OCI-LY1 (cell line): ENCODE results near the gene GOLM1.

ENCODE experiments used
- H2AFZ ChIP-seq: fragments of 200-600 bp; sonication (generic), shearing (Covaris generic); 2 replicates; pipeline ENCODE4 v1.6.0; 2014; ENCODE audit warnings: antibody characterized with exemption, mild to moderate bottlenecking, low read length
- H3F3A ChIP-seq: fragments of 200-600 bp; sonication (generic), shearing (Covaris generic); 2 replicates; pipeline ENCODE4 v1.6.0; 2014; ENCODE audit warnings: mild to moderate bottlenecking, antibody characterized with exemption, low read length, moderate library complexity; ENCODE audit not compliant: insufficient read depth
- H3K27ac ChIP-seq: fragments of 200-600 bp; sonication (generic); 2 replicates; pipeline ENCODE4 v1.5.1; 2014; ENCODE audit warnings: low read length, mixed run types, mild to moderate bottlenecking, low read depth; ENCODE audit not compliant: poor library complexity, severe bottlenecking
- H3K27me3 ChIP-seq: fragments of 200-600 bp; sonication (generic); 2 replicates; pipeline ENCODE4 v1.6.0; 2014; ENCODE audit warnings: antibody characterized with exemption, mild to moderate bottlenecking, low read length, moderate library complexity; ENCODE audit not compliant: insufficient read depth
- H3K36me3 ChIP-seq: fragments of 200-600 bp; sonication (generic); 2 replicates; pipeline ENCODE4 v1.6.1; 2014; ENCODE audit warnings: mild to moderate bottlenecking, antibody characterized with exemption, low read length, moderate library complexity, mixed read lengths; ENCODE audit not compliant: insufficient read depth
- H3K4me1 ChIP-seq: fragments of 200-600 bp; sonication (generic); 2 replicates; pipeline ENCODE4 v1.5.1; 2014; ENCODE audit warnings: mild to moderate bottlenecking, low read length, moderate library complexity; ENCODE audit not compliant: insufficient read depth, severe bottlenecking
- H3K4me2 ChIP-seq: fragments of 200-600 bp; sonication (generic), shearing (Covaris generic); 2 replicates; pipeline ENCODE4 v1.6.1; 2014; ENCODE audit warnings: low read length
- H3K4me3 ChIP-seq: fragments of 200-600 bp; sonication (generic); 2 replicates; pipeline ENCODE4 v1.5.1; 2014; ENCODE audit warnings: low read length, low read depth, mild to moderate bottlenecking, mixed read lengths; ENCODE audit not compliant: poor library complexity, severe bottlenecking
- H3K79me2 ChIP-seq: fragments of 200-600 bp; shearing (Covaris generic); 2 replicates; pipeline ENCODE4 v1.6.1; 2016; ENCODE audit warnings: mixed run types, low read length, mixed read lengths; ENCODE audit not compliant: insufficient read depth
- H3K9ac ChIP-seq: fragments of 200-600 bp; sonication (generic), shearing (Covaris generic); 2 replicates; pipeline ENCODE4 v1.6.1; 2014; ENCODE audit warnings: mild to moderate bottlenecking, low read length, mixed read lengths
- H3K9me2 ChIP-seq: fragments of 200-600 bp; sonication (generic), shearing (Covaris generic); 2 replicates; pipeline ENCODE4 v1.6.1; 2014; ENCODE audit warnings: low read depth, mild to moderate bottlenecking, low read length, mixed read lengths
- H3K9me3 ChIP-seq: fragments of 200-600 bp; shearing (Covaris generic); 2 replicates; pipeline ENCODE4 v1.6.1; 2014; ENCODE audit warnings: low read length, mixed read lengths
- H4K20me1 ChIP-seq: fragments of 200-600 bp; sonication (generic), shearing (Covaris generic); 2 replicates; pipeline ENCODE4 v1.6.0; 2016; ENCODE audit warnings: mild to moderate bottlenecking, low read length; ENCODE audit not compliant: insufficient read depth
- EZH2 ChIP-seq: fragments of 200-600 bp; sonication (generic), shearing (Covaris generic); IDR thresholded peaks from 2 replicates; pipeline ENCODE4 v1.8.0; 2017; ENCODE audit warnings: borderline replicate concordance, mixed run types, mild to moderate bottlenecking, antibody characterized with exemption, low read length, moderate library complexity, mixed read lengths
- TF ChIP-seq, protein P1 (sequence below): fragments of 200-600 bp; sonication (generic), shearing (Covaris generic); IDR thresholded peaks from 2 replicates; pipeline ENCODE4 v1.5.1; 2017; ENCODE audit warnings: mild to moderate bottlenecking, antibody characterized with exemption, low read length, moderate library complexity, mixed read lengths

GOLM1 gene

DNA sequence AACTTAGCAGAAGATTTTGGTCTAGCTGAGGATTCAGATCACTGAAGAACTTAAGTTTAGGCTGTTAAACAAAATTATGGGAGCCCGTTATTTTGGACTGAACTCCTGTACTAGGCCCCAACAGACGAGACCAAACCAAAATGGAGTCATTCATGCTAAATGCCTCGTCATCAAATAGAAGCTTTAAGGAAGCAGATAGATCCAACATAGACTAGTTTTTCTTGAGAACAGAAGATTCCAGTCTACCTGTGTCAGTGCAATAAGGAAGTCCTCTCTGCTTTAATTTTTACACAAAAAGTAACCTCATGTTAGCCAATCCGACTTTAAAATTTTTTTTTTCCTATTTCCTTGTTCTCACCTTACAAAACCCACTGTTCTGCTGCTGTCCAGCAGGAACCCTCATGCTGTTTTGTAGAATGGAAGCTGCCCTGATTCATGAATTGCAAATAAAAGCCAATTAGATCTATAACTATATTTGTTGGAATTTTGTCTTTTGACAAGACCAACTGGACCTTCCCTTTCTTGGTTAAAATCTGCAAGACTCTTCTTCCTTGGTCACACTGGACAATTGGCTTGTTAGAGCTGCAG, 29.0 kb upstream of the GOLM1 start:
- no peaks in the 10 kb centered on the region for H4K20me1 ChIP-seq
- no peak overlapping the region for H3K4me3 ChIP-seq
- H3K4me2 ChIP-seq, result no peak overlapping the region
- H3K27ac ChIP-seq, result no peak overlapping the region
- no peaks in the 10 kb centered on the region for H3K4me1 ChIP-seq
- no peaks in the 10 kb centered on the region for H3K36me3 ChIP-seq
- no peak for TF ChIP-seq EZH2
- TF ChIP-seq, protein P1, sequence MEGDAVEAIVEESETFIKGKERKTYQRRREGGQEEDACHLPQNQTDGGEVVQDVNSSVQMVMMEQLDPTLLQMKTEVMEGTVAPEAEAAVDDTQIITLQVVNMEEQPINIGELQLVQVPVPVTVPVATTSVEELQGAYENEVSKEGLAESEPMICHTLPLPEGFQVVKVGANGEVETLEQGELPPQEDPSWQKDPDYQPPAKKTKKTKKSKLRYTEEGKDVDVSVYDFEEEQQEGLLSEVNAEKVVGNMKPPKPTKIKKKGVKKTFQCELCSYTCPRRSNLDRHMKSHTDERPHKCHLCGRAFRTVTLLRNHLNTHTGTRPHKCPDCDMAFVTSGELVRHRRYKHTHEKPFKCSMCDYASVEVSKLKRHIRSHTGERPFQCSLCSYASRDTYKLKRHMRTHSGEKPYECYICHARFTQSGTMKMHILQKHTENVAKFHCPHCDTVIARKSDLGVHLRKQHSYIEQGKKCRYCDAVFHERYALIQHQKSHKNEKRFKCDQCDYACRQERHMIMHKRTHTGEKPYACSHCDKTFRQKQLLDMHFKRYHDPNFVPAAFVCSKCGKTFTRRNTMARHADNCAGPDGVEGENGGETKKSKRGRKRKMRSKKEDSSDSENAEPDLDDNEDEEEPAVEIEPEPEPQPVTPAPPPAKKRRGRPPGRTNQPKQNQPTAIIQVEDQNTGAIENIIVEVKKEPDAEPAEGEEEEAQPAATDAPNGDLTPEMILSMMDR, result no peak
- no peaks in the 10 kb centered on the region for H3K79me2 ChIP-seq
- H3K9me3 ChIP-seq, result no peaks in the 10 kb centered on the region
- no peaks in the 10 kb centered on the region for H3K9me2 ChIP-seq
- no peaks in the 10 kb centered on the region; the same call in 1 of the 2 replicates for H3K27me3 ChIP-seq
- H3K9ac ChIP-seq, result no peak overlapping the region
- no peaks in the 10 kb centered on the region for H3F3A ChIP-seq
- no peak overlapping the region for H2AFZ ChIP-seq

DNA sequence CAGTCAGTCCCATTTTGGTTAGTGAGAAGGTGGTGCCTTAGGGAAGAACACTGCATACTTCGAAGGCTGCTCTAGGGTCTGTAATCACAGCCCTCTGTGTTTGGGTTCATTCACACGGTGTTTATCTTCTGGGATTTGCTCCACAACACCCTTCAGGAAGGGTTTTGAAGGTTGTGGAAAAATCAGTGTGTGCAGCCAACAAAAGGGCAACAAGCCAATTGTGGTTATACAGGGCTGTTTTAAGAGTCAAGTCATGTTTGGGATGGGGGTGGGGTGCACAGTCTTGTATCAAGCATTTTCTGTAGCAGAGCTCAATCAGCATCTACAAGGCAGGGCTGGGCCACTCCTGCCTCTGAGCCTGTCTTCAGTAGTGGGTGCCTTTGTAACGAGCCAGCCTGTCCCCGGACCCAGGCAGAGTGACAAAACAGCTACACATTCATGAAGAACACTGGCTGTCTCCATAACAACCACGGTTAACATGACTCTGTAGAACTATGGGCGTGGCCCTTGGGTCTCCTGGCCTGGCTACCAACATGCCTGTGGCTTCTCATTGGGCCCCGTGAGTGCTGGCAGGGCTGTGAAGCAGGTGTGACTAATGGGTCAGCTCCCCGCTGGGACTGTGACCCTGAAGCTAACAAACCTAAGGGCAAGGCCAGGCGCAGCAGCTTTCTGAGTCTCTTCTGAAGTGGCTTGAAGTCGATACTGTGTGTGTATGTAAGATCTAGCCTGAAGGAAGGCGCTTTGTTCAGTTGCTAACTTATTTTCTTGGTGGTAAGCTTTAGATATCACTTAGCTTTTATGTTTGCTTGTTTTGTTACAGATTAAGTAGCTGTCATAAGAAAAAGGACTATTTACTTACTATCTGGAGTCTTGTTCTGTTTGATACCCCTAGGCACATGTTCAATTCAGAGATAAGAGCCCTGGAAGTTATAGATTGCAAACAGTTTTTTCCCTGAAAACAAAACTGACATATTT, 27.9 kb upstream of the GOLM1 start:
- no peaks in the 10 kb centered on the region for H4K20me1 ChIP-seq
- no peaks in the 10 kb centered on the region for H3F3A ChIP-seq
- H3K27me3 ChIP-seq, result no peaks in the 10 kb centered on the region; the same call in 1 of the 2 replicates
- no peaks in the 10 kb centered on the region for H3K36me3 ChIP-seq
- no peaks in the 10 kb centered on the region for H3K9me2 ChIP-seq
- no peaks in the 10 kb centered on the region for H3K79me2 ChIP-seq
- no peak overlapping the region for H3K4me2 ChIP-seq
- H2AFZ ChIP-seq, result no peak overlapping the region
- H3K4me1 ChIP-seq, result no peaks in the 10 kb centered on the region
- H3K9me3 ChIP-seq, result no peaks in the 10 kb centered on the region
- H3K9ac ChIP-seq, result no peak overlapping the region
- no peak for TF ChIP-seq EZH2
- TF ChIP-seq, protein P1, result no peak
- no peak overlapping the region for H3K27ac ChIP-seq
- H3K4me3 ChIP-seq, result no peak overlapping the region

DNA sequence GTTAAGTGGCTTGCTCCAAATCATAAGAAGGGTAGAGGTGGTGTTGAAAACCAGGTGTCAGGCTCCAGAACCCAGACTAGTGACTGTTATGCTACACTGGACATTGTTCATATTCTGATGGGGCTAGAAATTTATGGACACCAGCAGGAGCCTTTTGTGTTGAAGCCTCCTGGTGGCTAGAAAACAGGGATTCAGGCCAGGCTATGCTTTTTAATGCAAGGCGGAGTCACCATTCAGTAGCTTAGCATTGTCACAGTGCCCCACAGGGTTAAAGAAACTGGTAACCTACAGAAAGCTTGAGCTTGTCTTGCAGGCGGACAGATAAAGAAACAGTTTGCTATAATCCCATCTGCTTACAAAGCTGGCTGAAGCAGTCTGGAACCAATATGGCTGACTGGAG, 23.0 kb upstream of the GOLM1 start:
- H3K27me3 ChIP-seq, result no peaks in the 10 kb centered on the region; the same call in 1 of the 2 replicates
- no peaks in the 10 kb centered on the region for H3K4me1 ChIP-seq
- TF ChIP-seq, protein P1, result no peak
- TF ChIP-seq EZH2, result no peak
- H3K9ac ChIP-seq, result no peak overlapping the region
- no peaks in the 10 kb centered on the region for H3K36me3 ChIP-seq
- no peak overlapping the region for H3K4me3 ChIP-seq
- no peaks in the 10 kb centered on the region for H3K9me2 ChIP-seq
- no peaks in the 10 kb centered on the region for H4K20me1 ChIP-seq
- H3K79me2 ChIP-seq, result no peaks in the 10 kb centered on the region
- no peak overlapping the region for H2AFZ ChIP-seq
- no peaks in the 10 kb centered on the region for H3F3A ChIP-seq
- H3K9me3 ChIP-seq, result no peaks in the 10 kb centered on the region
- no peak overlapping the region for H3K4me2 ChIP-seq
- H3K27ac ChIP-seq, result no peak overlapping the region
